ENCODE results near the gene PDXP.

GRCh38 chr22:37672206-37672919 lies 13.8 kb downstream of the PDXP start:
- TF ChIP-seq CTCF (optimal IDR thresholded peaks at IDR 0.05 in 1 of 3, IDR thresholded peaks at IDR 0.05 in 1 of 3, conservative IDR thresholded peaks at IDR 0.05 in 1 of 3; ENCODE audit: extremely low read depth in 1 of 3, insufficient read depth in 2 of 3, low read length in 3 of 3) (peak in 1 of 3 experiments; percentile 10), EZH2 (IDR thresholded peaks at IDR 0.05; ENCODE audit: low read length) (no peak)

All from keratinocyte (primary cell).